ENCODE results near the gene AUTS2.
A peak's percentile ranks its signal among the peaks of the same experiment; 100 is the strongest.

- no peak for TF ChIP-seq YY1 (IDR thresholded peaks at IDR 0.05; ENCODE audit: low read depth, low read length)
- TF ChIP-seq, protein P1, sequence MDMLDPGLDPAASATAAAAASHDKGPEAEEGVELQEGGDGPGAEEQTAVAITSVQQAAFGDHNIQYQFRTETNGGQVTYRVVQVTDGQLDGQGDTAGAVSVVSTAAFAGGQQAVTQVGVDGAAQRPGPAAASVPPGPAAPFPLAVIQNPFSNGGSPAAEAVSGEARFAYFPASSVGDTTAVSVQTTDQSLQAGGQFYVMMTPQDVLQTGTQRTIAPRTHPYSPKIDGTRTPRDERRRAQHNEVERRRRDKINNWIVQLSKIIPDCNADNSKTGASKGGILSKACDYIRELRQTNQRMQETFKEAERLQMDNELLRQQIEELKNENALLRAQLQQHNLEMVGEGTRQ (IDR thresholded peaks at IDR 0.05; ENCODE audit: low read length), result no peak
- TF ChIP-seq POLR2AphosphoS5 (IDR thresholded peaks at IDR 0.05; ENCODE audit: low read depth, low read length), result no peak
- peak; percentile 96 for TF ChIP-seq RAD21 (IDR thresholded peaks at IDR 0.05 in 1 of 2, conservative IDR thresholded peaks at IDR 0.05 in 1 of 2; ENCODE audit: low read depth in 2 of 2, low read length in 2 of 2)
These were observed 908.2 kb downstream of the AUTS2 start for GRCh38 chr7:70506434-70506833.
